Measurements from ENCODE around the gene POU5F1.
"Not testable (repeated sequence)": the region's sequence is repeated elsewhere in the genome, so short reads cannot be mapped to it uniquely, and the experiment has no call there.

The POU5F1 gene

GRCh38 chr6:31170600-31170881 lies at the start of gene POU5F1:
POU5F1 (minus strand) TSS chr6:31170682; CDS start chr6:31170620, 62 bp downstream.
- FAIRE-seq (no peak), DNase-seq (ENCODE audit: low spot score) (no peak)

DNA sequence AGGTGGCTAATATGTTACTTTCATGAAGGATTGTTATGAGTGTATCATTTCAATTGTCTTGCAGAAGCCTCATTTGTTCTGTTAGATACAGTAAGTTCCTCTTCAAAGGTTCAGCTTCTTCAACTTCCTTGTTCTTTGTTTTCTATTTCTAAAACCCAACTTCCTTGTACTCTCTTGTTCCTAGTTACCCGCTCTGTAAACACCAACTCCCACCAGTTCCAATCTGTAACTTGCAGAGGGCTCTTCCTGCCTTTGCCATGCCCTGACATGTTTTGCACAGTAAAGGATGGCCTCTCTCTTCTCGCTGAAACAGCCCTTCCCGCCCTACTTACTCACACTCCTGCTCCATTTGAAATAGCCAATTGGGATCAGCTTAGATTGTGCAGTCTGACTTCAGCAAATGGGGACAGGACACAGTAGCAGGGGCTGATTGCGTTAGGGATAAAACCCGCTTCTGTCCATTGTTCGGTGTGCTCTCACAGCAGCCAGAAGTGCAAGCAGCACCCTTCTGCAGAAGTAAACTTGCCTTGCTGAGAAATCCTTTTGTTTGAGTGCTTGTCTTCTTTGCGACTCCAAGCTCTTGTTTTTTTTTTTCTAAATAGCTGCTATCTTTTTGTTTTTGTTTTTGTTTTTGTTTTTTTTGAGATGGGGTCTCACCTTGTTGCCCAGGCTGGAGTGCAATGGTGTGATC lies 45.9 kb upstream of the POU5F1 start:
- DNase-seq (ENCODE audit: low spot score), result no peak

GRCh38 chr6:31215216-31215615 lies 44.7 kb upstream of the POU5F1 start:
- not testable (repeated sequence) for DNase-seq (ENCODE audit: low spot score); FAIRE-seq

More for the DNA sequence above, 45.9 kb upstream of the POU5F1 start:
- FAIRE-seq, result no peak

GRCh38 chr6:31214516-31214915 lies 44.0 kb upstream of the POU5F1 start:
- DNase-seq (ENCODE audit: low spot score), result no peak
- FAIRE-seq, result no peak

DNA sequence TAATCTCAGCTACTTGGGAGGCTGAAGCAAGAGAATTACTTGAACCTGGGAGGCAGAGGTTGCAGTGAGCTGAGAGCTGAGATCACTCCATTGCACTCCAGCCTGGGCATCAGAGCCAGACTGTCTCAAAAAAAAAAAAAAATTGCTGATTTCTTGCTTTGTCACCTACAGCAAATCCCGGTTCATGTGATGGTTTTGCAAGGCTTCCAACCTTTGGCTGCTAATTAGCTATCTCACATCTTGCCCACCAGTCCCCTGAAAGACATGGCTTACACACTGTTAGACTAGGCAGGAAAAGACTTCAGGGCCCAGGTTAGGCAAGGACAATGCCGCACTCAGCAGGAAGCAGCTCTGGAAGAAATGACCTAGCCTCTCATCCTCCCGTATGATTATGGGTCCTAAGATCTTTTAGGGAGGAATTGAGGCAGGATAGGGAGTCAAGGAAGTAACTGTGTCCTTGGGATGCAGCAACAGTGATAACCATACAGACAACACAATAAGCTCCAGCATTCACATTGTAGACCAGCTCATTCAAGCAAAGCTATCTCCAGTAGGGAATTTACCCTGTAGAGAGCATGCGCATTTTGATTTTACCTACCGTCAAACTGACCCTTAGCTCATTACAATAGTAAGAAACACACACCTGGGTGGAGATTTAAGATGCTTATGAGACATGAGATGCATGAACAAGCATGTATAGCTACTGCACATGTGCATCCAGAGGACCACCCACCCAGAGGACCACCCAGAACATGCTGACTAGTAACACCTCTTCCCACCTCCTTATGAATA lies 40.5 kb upstream of the POU5F1 start:
- DNase-seq (ENCODE audit: low spot score) (no peak), FAIRE-seq (no peak)

GRCh38 chr6:31210123-31210522 lies 39.6 kb upstream of the POU5F1 start:
- FAIRE-seq (no peak), DNase-seq (ENCODE audit: low spot score) (no peak)

DNA sequence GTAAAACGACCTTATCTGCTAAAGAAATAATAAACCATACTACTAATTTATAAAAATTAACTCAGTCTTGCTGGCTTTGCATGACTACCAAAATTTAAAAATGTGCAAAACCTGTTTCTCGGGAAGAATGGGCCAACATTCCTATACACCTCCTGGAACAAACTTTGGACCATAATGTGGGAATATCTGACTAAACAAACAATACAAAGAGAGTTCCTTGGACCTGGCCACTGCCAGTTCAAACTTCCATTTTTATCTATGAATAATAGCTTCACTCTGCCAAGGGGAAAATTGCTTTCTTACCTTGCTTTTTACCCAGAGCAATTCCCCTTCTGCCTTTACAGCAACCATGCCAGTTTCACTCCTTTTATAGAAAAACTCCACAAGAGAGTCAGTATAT lies 38.7 kb upstream of the POU5F1 start:
- DNase-seq (ENCODE audit: low spot score) (no peak), FAIRE-seq (no peak)

- FAIRE-seq (no peak), DNase-seq (ENCODE audit: low spot score) (no peak)
These were observed 38.0 kb upstream of the POU5F1 start for GRCh38 chr6:31208506-31208905.

- no peak for FAIRE-seq
- DNase-seq (ENCODE audit: low spot score), result no peak
These were observed 35.2 kb upstream of the POU5F1 start for GRCh38 chr6:31205638-31206037.

DNA sequence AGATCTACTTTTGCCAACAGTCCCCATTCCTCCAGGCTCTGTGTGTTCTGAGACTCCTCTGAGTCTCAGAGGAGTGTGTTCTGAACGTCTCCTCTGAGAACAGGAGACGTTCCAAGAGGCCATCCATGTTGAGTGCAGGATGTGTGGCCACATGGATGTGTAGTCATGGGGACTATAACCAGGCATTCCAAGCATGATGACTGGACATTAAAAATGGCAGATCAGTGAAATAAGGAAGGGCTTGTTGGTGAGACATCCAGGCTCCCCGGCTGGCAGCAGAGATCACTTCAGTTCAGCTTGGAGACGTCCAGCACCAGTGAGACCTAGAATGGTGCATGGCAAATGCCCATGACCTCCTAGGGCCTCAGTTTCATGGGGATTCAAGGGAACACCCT lies 34.3 kb upstream of the POU5F1 start:
- DNase-seq (ENCODE audit: low spot score) (no peak), FAIRE-seq (no peak)

DNA sequence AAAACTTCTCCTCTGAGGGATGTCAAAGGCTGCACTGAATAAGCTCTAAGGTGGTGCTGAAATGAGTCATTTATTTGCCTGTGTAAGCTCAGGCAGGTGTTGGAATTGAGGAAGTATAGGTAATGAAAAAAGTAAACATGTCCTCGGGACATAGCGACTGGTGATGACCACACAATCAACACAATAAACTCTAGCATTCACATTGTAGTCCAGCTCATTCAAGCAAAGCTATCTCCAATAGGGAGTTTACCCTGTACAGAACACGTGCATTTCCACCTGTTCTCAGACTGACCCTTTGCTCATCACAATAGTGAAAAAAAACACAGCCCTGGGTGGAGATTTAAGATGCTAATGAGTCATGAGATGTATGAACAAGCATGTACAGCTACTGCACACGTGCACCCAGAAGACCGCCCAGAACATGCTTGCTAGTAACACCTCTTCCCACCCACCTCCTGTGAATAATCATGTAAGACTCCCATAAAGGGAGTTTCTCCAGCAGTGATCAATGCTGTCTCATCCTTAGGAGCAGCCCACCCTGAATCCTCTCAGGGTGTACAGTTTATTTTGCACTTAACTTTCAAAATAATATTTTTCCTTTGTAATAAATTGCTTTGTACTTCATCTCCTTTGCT lies 33.0 kb upstream of the POU5F1 start:
- FAIRE-seq, result no peak
- peak; percentile 46 for DNase-seq (ENCODE audit: low spot score)

DNA sequence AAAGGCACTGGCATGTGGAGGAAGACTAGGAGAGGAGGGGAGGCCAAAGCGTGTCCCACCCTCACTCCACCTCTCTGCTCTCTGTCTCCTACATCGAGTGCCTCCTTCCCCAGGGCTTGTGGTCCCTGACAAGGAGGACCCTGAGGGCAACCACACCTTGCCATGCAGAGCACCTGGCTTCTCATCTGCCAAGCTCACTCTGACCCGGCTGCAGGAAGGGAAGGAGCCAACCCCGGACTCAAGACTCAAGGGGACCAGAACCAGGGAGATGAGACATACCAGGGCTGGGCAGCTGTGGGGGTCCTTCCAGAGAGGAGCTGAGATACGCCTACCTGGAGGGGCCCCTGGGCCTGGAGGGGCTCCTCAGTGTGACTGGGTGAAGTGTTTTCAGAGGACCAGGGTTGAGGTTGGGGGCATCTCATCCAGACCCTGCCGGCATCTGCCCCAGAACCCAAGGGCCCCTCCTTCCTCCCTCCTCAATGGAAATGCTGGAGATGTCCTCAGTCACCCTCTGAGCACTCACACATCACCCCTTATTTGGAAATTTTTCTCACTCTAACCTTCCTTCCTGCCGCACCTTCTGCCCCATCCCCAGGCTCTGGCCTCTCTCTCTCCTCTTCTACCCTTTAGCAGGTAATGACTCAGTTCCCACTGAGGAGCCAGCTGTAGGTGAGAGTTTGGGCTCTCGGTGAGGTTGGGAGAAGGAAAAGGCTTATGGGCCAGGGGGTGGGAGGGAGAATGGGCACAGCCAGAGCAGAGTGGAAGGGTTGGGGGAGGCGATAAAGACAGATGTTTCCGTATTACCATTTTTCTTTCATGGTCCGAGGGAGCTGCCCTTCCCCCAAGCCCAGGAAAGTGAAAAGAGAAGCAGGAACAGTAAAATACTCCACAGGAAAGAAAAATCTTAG lies 32.0 kb upstream of the POU5F1 start:
- DNase-seq (ENCODE audit: low spot score), result no peak
- no peak for FAIRE-seq

DNA sequence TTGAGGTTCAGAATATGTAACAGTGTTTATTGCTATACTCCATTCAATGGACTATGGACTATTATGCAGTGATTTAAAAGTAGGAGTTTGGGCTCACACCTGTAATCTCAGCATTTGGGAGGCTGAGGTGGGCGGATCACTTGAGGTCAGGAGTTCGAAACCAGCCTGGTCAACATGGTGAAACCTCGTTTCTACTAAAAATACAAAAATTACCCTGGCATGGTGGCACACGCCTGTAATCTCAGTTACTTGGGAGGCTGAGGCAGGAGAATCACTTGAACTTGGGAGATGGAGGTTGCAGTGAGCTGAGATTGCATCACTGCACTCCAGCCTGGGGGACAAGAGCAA lies 28.6 kb upstream of the POU5F1 start:
- FAIRE-seq, result not testable (repeated sequence)

GRCh38 chr6:31197559-31198305 lies 27.2 kb upstream of the POU5F1 start:
- FAIRE-seq (no peak), DNase-seq (ENCODE audit: low spot score) (peak; percentile 74)

More for the DNA sequence above, 28.6 kb upstream of the POU5F1 start:
- DNase-seq (ENCODE audit: low spot score), result not testable (repeated sequence)

- DNase-seq (ENCODE audit: low spot score); FAIRE-seq: not testable (repeated sequence)
These were observed 26.0 kb upstream of the POU5F1 start for GRCh38 chr6:31196251-31197022.

DNA sequence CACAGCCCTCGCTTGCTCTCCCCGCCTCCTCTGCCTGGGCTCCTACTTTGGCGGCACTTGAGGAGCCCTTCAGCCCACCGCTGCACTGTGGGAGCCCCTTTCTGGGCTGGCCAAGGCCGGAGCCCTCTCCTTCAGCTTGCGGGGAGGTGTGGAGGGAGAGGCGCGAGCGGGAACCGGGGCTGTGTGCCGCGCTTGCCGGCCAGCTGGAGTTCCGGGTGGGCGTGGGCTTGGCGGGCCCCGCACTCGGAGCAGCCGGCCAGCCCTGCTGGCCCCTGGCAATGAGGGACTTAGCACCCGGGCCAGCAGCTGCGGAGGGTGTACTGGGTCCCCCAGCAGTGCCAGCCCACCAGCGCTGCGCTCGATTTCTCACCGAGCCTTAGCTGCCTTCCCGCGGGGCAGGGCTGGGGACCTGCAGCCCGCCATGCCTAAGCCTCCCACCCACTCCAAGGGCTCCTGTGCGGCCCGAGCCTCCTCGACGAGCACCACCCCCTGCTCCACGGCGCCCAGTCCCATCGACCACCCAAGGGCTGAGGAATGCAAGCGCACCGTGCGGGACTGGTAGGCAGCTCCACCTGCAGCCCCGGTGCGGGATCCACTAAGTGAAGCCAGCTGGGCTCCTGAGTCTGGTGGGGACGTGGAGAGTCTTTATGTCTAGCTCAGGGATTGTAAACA lies 25.0 kb upstream of the POU5F1 start:
- FAIRE-seq; DNase-seq (ENCODE audit: low spot score): not testable (repeated sequence)

GRCh38 chr6:31194061-31194834 lies 23.8 kb upstream of the POU5F1 start:
- FAIRE-seq, result no peak
- no peak for DNase-seq (ENCODE audit: low spot score)

- DNase-seq (ENCODE audit: low spot score) (no peak), FAIRE-seq (no peak)
These were observed 22.7 kb upstream of the POU5F1 start for GRCh38 chr6:31193206-31193605.
